Measurements from ENCODE around the gene TBCD.

The TBCD gene

DNA sequence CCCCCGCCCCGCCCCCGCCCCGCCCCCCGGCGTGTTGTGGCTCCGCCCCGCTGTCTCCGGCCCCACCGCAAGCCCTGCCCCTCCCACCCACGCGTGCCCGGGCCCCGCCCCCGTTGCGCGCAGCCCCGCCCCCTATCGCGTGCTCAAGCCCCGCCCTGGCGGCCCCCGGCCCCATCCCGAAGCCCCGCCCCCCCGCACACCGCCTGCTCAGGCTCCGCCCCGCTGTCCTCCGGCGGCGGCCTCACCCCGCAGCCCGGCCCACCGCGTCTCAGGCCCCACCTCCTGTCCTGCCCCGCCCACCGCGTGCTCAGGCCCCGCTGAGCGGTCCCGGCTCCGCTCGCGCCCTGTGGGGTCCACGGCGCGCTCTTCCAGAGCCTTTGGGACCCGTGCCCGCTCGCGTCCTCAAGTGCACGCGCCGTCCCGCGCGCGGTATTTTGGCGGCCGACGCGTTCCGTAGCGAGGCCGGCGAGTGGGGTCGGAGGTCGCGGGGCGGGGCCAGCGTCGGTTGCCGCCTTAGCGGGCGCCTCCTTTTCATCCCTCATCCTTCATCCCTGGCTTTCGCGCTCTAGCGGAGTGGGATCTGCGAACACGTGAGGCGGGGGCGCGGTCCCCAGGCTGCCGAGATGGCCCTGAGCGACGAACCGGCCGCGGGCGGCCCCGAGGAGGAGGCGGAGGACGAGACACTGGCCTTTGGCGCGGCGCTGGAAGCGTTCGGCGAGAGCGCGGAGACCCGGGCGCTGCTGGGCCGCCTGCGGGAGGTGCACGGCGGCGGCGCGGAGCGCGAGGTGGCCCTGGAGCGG is at the start of gene TBCD:
Gene TBCD, plus strand, starts transcription at position 495 of the 800 bp plus-strand sequence. Its CDS starts 129 bp downstream, at position 624.
- peak; percentile 71 to 82 for DNase-seq (ENCODE audit: low read depth in 2 of 2)

- no peak for DNase-seq (ENCODE audit: low read depth in 2 of 2)
These were observed 49.5 kb upstream of the TBCD start for GRCh38 chr17:82702231-82702927.

DNA sequence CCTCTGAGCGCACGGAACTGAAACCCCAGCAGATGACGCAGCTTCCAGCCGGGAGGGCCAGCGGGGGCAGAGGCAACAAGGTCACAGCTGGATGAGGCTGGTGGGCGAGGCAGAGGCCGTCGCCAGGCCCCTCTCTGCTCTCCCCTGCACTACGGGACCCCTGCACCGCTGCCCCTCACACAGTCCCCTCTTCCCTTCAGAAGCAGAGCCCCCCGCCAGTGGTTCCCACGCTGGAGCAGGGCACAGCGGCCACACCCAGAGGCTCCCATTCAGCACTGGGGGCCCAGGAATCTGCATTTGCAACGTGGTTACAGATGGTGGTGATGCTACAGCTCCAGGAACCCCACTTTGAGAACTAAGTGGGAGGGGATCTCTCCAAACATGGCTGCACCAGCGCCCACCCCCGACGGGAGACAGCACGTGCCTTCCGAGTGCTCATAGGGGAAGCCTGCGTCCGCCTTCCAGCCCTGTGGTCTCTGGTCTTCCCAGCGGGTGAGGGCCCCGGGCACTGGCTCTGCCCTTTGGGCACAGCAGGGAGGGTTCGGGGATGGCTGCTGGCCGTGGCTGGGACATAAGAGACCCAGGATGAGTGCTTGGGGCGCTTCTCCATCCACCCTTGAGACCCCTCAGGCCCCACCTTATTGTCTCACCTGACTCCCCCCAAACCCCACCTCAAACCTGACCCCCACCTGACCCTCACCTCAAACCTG is 48.7 kb upstream of the TBCD start:
- DNase-seq (ENCODE audit: low read depth in 2 of 2): no peak

DNA sequence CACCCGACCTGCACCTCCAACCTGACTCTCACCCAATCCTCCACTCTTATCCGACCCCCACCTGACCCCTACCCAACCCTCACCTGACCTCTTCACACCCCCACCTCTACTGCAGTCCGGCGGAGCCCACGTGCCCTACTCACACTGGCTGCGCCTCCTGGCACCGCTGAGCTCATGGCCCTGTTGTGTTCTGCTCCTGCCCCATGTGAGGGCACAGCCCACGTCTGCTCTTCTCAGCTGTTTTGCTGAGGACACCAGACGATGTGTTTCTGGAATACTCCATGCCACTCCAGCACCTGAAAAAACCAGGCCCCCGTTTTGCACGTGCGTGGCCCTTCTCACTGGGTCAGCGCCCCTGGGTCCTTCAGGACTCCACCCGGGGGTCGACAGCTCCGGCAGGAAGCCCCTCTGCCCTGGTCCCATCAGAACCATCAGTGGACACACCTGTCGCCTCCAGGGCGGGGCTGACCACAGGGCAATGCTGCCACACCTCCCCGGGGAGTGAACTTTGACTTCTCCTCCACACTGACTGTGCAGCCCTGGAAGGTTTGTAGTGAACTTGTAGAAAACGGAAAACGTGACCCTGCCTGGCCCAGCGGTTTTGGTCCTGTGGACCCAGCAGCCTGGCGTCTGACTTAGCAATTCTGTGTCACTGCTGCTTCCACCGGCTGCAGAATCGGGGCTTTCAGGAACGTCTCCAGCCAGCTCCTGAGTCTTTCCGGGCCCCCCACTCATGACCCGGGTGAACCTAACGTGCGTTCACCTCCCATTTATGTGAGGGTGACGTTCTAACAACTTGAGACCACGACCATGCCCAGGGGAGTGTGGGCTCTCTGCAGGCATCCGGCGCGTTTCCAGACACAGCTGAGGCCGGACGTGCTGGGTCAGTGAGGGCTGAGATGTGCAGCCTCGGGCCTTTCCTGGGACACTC is 47.7 kb upstream of the TBCD start:
- DNase-seq (ENCODE audit: low read depth in 2 of 2): no peak

DNA sequence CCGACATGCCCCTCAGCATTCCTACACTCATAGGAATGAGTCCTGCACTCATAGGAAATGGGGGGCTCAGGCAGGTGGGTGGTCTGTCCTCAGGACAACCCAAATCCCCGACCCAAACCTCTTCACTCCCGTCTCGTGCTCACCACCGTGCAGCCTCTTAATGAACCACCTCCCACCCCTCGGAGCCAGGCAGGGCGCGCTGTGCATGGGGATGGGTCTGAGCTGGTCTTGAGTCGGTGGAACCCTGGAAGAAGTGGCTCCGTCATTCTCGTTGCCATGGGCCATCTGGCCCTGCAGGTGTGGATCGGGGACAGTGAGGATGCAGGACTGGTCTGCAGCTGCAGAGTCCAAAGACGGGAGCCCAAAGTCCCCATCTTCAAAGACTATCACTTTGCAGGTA is 47.0 kb upstream of the TBCD start:
- DNase-seq (ENCODE audit: low read depth in 2 of 2): no peak

GRCh38 chr17:82705756-82706155 is 46.1 kb upstream of the TBCD start:
- no peak for DNase-seq (ENCODE audit: low read depth in 2 of 2)

GRCh38 chr17:82709024-82709675 is 42.7 kb upstream of the TBCD start:
- no peak for DNase-seq (ENCODE audit: low read depth in 2 of 2)

GRCh38 chr17:82709676-82710498 is 42.0 kb upstream of the TBCD start:
- DNase-seq (ENCODE audit: low read depth in 2 of 2): no peak

GRCh38 chr17:82710499-82711232 is 41.2 kb upstream of the TBCD start:
- no peak for DNase-seq (ENCODE audit: low read depth in 2 of 2)

DNA sequence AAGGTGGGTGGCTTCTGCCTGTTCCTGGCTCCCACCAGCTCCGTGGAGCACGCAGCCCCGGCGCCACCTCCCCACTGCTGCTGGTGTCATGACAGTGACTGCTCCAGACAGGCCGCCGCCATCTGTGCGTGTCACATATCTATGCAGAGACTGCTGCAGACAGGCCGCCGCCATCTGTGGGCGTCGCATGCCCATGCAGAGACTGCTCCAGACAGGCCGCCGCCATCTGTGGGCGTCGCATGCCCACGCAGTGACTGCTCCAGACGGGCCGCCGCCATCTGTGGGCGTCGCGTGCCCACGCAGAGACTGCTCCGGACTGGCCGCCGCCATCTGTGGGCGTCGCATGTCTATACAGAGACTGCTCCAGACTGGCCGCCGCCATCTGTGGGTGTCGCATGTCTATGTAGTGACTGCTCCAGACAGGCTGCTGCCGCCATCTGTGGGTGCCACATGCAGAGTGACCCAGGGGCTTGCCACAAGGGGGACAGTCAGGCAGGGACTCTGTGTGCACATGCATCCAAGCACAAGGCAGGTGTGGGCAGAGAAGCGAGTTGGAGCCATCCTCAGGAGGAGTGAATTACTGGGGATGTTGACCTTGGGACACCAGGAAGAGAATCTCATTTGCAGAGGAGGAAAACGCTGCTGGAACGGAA is 38.7 kb upstream of the TBCD start:
- no peak for DNase-seq (ENCODE audit: low read depth in 2 of 2)

DNA sequence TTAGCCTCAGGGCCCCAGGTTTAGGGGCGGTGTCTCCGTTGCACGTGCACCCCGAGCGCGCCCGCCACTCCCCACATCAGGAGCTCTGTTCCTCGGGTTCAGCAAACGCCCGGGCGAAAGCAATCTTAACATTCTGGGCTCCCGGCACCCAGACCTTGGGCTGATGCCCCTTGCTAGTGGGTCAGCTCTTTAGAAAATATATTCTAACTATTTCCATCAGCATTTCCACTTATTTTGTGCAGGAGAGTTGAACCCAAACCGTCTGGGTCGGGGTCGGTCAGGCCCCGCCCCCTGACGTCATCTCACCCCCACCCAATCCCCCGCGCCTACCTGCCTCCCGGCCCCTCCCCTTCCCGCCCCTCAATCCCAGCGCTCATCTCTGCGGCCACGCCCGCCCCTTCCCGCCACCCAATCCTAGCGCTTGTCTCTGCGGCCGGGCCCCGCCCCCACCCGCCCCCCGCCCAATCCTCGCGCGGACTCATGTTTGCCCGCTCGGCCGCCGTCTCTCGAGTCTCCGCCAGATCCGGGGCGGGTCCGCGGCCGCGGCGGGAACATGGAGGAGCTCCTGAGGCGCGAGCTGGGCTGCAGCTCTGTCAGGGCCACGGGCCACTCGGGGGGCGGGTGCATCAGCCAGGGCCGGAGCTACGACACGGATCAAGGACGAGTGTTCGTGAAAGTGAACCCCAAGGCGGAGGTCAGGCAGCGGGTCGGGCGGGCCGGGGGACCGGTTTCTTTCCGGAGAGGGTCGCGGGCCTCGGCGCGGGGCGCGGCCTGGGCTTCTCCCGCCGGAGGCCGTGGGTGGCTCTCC is 35.5 kb upstream of the TBCD start, which contains the start of gene FN3KRP:
Gene FN3KRP, plus strand, starts transcription at position 504 of the 808 bp plus-strand sequence. Its CDS starts 50 bp downstream, at position 554.
- peak; percentile 71 to 90 for DNase-seq (ENCODE audit: low read depth in 2 of 2)

GRCh38 chr17:82718986-82719685 is 32.7 kb upstream of the TBCD start:
- no peak for DNase-seq (ENCODE audit: low read depth in 2 of 2)

- no peak for DNase-seq (ENCODE audit: low read depth in 2 of 2)
These were observed 31.7 kb upstream of the TBCD start for GRCh38 chr17:82720204-82720603.

DNA sequence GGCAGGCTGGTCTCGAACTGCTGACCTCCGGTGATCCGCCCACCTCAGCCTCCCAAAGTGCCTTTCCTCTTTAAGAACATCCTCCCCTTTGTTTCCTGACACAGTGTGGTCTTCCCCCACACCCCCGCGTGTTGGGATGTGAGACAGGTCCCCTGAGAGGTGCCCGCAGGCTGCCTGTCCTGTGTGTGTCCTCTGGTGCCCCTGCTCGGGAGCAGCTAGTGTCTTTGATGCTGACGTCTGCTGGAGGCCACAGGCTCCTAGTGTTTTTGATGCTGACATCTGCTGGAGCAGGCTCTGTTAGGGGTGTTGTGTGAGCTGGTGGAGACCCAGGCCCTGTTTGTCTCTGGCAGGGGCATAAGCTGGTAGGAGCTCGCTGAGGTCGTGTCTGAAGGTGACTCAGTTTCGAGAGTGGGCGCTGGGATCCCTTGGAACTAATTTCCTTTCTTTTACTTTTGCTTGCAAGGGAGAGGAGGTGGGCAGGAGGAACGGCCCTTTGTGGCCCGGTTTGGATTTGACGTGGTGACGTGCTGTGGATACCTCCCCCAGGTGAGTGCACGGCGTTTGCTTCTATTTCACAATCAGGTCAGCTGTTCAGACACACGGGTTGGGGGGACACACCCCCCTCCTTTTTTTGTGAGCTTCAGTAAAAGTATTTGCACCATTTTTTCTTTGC is 29.4 kb upstream of the TBCD start:
- DNase-seq (ENCODE audit: low read depth in 2 of 2): no peak

DNA sequence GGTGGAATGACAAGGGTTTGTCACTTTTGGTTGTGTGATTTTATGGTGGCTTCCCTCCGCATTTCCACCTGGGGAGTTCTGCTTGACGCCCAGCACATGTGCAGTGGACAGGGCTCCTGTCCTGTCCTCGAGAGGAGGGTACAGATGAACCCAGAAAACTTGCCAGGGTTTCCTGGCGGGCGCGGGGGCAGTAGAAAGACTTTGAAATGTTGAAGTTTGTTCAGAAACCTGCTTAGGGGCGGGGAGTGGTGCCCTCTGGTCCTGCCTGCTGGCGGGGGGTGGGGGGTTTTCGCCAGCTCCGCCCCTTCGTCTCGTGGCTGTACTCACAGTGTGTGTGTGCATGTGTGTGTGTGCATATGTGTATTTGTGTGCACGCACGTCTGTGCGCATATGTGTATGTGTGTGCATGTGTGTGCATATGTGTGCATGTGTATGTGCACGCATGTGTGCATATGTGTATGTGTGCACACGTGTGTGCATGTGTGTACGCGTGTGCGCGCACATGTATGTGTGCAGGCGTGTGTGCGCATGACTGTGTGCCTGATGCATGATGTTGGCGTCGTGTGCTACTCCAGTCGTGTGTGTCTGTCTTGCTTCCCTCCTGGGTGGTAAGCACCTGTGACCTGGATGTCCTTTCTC is 28.6 kb upstream of the TBCD start:
- no peak for DNase-seq (ENCODE audit: low read depth in 2 of 2)

DNA sequence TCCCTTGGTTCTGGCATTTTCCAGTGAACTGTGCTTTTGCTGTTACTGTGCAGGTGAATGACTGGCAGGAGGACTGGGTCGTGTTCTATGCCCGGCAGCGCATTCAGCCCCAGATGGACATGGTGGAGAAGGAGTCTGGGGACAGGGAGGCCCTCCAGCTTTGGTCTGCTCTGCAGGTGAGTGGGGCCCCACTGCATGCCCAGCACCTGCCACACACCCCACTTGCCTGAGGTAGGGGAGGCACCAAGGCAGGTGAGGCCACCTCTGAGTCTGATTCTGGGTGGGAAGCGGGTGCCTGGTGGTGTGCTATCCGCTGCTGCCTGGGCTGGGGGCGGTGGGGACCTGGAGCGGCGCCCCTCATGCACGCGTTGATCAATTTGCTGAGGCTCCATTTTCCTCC is 25.4 kb upstream of the TBCD start:
- no peak for DNase-seq (ENCODE audit: low read depth in 2 of 2)

Data from activated CD8-positive, alpha-beta memory T cell treated with anti-CD3 and anti-CD28 coated beads for 4 hours (primary cell).